NCI-H1105 (cell line): ENCODE data around the gene GNG7.
"Not testable (repeated sequence)": the region's sequence is repeated elsewhere in the genome, so short reads cannot be mapped to it uniquely, and the experiment has no call there.

ENCODE experiments used
- DNase-seq: peaks from one replicate; lab custom pipeline; 2025; lab: John Stamatoyannopoulos, UW

The GNG7 gene

DNA sequence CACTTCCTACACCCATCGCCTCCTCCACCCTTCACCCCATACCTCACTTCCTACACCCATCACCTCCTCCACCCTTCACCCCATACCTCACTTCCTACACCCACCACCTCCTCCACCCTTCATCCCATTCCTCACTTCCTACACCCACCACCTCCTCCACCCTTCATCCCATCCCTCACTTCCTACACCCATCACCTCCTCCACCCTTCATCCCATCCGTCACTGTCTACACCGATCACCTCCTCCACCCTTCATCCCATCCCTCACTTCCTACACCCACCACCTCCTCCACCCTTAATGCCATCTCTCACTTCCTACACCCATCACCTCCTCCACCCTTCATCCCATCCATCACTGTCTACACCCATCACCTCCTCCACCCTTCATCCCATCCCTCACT, 10.7 kb upstream of the GNG7 start:
- not testable (repeated sequence) for DNase-seq

DNA sequence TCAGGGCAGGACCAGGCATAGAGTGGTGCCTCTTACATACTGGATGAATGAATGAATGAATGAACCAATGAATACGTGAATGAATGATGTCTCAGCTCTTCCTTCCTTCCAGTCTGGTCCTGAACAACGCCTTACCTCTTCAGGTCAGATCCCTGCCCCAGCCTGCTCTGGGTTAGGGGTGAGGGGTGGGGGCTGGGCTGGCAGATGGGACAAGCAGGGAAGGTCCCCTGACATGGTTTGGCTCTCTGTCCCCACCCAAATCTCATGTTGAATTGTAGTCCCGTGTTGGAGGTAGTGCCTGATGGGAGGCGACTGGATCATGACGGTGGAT, 9.3 kb upstream of the GNG7 start:
- DNase-seq, result no peak

DNA sequence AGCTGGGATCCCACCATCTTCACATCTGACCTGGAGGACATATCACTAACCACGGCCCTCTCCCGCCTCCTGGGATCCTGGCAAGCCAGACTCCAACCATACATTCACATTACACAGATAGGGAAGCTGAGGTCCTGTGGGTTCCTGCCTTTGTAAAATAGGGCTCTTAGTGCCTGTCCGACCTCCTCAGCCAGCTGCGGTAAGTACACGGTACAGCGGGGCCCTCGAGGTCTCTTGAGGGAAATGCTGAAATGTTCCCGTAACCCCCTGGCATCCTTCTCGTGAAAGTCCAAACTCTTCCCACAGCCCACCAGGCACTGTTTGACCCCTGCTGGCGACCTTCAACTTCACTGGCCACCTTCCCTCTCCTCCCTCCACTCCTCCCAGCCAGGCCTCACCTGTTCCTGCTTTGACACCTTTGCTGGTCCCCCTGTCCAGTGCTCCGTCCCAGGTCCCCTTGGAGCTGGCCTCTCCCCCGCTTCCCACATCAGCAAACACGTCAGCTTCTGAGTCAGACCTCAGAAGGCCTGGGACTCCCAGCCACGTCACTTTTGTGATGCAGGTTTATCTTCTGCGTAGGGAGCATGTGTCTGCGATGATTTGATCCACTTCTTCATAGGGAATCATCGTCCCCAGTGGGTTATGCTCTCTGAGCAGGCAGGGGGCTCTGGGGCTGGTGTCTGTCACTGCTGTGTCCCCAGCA, 8.8 kb upstream of the GNG7 start:
- DNase-seq, result no peak

DNA sequence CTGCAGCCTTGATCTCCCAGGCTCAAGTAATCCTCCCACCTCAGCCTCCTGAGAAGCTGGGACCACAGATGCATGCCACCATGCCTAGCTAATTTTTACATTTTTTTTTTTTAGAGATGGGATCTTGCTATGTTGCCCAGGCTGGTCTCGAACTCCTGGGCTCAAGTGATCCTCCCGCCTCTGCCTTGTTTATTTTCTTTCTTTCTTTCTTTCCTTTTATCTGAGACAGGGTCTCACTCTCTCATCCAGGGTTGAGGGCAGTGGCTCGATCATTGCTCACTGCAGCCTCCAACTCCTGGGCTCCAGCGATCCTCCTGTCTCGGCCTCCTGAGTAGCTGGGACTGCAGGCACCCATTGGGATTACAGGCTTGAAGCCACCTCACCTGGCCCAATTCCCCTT, 3.8 kb upstream of the GNG7 start:
- no peak for DNase-seq

DNA sequence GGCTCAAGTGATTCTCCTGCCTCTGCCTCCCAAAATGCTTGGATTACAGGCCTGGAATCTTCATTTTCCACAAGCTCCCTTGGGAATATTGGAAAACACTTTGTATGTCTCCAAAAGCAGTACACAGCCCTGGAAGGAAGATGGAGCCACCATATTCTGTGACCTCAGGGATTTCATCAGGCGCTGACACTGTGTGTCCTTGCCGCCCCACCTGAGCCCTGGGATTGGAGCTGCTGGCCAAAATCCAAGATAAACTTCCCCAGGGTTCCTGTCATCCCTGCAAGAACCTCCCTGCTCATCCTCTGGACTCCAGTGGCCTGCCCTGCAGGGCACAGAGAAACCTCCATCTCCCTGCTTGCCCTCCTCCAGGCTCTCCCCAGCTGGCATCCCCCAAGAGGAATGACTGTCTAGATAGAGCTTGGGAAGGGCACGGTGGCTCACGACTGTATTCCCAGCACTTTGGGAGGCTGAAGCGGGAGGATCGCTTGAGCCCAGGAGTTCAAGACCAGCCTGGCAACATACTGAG, 1.3 kb upstream of the GNG7 start:
- no peak for DNase-seq

DNA sequence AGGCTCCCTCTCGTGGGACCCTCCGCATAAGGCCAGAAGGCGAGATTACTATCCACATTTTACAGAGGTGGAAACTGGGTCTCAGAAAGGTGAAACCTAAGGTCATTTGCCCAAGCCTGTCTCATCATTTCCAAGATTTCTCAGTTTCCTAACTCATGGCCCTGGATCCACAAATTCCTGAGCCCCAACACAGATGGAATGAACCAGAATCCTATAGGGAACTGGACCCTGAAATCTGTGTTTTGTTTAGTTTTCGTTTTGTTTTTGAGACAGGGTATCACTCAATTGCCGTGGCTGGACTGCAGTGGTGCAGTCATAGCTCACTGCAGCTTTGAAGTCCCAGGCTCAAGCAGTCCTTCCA, 563 bp upstream of the GNG7 start:
- DNase-seq, result no peak

DNA sequence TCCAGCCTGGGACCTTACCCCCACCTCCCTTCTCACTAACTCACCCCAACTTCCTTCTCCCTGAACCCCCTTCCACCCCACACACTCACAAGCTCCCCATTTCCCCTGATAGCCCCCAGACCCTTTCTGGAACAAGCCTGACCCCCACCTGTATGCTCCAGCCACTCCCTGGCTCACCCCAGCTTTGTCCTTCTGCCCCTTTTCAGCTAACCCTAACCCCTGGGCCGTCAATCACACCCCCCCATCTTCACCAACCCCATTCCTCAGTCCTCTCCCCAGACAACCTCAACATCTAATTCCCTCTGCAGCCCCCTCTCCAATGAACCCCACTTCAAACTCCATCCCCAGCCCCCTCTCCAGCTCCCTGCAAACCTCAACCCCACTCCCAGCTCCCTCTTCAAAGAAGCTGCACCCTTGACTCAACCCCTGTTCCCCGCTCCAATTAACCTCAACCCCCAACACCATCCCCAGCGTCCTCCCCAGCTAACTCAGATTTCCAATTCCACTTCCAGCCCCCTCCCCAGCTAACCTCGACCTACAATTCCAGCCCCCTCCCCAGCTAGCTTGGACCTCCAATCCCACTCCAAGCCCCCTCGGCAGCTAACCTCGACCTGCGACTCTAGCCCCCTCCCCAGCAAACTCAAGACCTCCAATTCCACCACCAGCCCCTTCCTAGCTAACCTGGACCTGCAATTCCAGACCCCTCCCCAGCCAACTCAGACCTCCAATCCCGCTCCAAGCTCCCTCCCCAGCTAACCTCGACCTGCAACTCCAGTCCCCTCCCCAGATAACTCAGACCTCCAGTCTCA, 929 bp downstream of the GNG7 start:
- DNase-seq, result no peak

DNA sequence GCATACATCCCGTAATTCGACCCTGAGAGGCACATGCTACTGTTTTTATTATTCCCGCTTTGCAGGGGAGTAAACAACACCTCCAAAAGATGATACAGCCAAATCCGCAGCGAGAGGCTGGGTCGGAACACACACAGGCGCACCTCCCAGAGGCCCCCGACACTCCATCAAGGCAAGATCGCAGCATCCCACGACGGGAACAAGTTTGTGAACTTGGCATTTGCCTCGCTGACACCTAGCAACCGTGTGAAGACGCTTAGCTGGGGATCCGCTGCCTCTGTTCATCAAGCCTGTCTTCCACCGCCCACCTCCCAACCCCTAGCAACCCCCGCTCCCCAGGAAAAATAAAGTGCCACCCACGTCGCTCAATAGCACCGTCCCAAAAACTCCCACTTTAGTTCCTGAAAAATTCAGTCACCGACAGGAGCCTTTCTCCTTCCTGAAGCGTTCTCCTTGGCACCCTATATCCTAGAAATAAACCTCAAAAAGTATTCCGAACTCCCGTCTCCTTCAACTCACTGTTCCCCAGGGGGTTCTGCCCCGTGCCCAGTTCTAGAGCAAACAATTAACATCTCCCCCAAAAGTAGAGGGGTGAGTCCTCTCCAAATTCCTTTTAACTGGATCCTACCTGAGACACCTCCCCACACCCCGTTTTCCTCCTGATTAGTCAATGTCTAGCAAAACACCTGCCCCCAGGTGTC, 1.7 kb downstream of the GNG7 start:
- no peak for DNase-seq

DNA sequence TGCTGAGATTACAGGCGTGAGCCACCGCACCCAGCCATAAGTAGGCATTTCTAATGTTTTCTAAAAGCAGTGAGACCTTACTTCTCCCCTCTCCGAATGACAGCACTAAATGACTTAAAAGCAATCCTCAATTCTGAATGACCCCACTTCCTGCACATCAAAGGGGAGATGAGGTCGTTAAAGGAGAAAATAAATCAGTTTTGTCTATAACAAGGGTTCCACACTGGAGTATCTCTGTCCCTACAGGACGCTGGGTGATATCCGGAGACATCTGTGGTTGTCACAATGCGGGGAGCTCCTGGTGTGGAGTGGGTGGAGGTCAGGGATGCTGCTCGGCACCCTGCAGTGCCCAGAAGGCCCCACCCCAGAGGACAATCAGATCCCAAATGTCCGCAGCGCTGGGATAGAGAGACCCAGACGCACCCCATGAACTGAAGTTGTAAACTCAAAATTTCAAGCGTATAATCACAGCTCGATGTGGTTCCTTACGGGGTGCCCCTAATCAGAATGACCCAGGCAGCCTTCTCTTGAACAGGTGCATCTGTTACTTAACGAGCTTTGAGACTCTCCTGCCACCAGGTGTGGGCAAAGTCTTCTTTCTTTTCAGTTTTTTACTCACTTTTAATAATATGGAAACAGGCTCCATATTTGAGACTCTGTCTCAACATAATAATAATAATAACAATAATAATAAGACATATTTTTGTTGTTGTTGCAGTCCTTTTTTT, 2.9 kb downstream of the GNG7 start:
- DNase-seq, result no peak

DNA sequence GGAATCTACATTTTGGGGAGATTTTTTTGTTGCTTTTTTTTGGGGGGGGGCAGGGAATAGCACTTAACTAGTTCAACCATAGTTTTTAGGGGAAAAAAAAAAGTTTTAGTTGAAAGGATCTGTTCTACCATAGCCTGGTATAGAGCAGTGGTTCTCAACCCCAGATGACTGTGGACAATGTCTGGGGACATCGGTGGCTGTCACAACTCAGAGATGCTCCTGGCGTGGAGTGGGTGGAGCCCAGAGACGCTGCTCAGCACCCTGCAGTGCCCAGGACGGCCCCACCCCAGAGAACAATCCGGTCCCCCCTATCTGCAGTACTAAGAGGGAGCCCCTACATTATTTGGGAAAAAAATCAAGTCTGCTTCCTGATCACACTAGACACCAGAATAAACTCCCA, 8.3 kb downstream of the GNG7 start:
- no peak for DNase-seq

DNA sequence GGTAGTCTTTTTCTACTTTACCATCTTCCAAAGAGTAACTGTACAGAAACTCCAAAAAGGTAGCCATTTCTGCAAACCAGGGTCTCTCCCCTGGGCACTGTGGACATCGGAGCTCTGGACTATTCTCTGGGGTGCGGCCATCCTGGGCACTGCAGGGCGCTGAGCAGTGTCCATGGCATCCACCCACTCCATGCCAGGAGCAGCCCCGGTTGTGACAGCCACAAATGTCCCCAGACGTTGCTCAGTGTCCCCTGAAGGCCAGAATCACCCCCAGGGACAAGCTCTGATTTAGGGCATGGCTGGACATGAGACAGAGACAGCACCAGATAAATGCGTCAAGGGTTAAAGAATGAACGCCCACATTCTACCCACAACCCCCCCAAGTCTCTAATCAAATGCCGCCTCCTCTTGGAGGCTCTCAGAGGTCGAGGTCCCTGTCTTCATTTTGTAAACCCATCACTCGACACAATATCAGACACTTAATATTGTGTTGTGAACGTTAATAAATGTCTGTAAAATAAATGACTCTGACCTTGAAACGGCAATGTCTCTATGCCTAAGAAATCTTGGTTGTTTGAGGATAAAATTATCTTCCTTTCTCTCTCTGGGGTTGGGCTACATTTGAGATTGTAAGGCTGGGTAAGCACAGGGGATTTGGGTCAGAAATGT, 8.9 kb downstream of the GNG7 start:
- DNase-seq, result no peak

DNA sequence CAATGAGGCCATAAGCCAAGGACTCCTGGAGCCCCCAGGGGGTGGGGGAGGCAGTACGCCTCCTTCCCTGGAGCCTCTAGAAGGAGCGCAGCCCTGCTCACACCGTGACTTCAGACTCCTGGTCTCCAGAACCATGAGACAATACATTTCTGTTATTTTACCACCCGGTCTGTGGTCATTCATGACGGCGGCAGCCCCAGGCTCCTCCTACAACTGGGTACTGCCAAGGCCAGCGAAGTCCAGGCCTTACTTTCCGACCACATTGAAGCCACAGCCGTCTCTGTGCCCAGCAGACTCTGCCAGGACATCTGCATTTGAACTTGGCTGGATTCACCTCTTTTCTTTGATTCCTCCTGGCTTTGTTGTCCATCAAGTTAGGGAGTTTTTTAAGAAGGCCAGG, 10.5 kb downstream of the GNG7 start:
- DNase-seq, result no peak

DNA sequence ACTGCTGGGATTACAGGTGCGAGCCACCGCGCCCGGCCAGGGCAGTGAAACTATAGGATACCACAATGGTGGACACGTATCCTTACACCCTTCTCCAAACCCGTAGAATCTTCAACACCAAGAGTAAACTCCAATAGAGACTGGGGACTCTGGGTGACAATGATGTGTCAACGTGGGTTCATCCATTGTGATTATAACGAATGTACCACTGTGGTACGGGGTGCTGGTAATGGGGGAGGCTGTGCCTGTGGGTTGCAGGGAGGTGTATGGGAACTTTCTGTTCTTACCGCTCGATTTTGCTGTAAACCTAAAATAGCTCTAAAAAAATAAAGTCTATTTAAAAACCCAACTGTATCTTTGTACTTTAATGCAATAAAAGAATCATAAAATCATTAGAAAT, 11.6 kb downstream of the GNG7 start:
- no peak for DNase-seq

DNA sequence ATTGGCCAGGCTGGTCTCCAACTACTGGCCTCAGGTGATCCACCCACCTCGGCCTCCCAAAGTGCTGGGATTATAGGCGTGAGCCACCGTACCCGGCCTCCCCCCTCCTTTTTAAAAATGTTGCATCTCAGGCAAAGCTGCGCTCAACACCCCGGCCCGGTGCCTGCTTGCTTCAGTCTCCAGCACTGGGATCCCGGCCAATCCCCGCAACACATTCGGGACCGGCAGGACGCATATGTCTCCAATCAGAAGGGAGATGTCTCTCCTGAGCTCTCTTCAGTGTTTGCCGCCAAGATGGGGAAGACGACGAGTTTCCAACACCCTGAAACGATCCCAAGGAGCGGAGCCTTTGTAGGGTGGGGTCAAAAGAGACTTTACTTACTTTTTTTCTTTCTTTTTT, 16.1 kb downstream of the GNG7 start:
- DNase-seq, result no peak

DNA sequence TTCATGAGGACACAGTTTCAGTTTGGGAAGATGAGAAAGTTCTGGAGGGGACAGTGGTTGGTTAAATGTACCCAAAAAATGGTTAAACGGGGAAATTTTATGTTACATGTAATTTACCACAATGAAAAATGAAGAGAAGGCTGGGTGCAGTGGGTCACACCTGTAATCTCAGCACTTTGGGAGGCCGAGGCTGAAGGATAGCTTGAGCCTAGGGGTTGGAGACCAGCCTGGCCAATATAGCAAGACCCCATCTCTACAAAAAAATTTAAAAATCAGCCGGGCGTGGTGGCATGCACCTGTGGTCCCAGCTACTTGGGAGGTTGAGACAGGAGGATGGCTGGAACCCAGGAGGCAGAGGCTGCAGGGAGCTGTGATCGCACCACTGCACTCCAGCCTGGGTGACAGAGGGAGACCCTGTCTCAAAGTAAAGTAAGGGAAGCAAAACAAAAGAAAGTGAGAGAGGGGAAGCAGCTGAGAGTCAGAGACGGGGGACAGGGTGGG, 17.2 kb downstream of the GNG7 start:
- no peak for DNase-seq

DNA sequence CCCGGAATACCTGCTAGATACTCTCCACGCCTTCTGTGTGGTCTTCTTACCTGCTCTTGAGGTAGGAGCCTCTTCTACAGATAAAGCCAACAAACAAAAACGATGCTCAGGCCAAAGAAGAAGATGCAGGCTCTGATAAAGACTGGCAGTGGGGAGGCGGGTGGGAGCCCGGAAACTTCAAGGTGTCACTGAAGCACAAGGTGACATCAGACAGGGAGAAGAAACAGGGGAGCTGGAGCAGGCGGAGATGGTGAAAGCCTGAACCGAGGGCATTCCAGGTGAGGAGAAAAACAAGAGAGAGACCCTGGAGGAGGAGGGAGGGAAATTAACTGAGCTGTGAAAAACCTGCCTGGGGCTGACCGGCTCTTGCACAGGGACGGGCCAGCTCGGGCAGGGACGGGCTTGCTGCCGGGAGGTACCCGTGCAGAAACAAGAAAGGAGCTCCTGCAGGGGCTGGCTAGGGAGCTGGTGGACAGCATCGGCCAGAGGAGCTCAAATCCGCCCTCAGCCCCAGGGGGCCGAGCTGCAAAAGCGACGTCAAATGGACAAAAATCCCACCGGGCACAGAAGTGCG, 19.0 kb downstream of the GNG7 start:
- DNase-seq, result no peak

DNA sequence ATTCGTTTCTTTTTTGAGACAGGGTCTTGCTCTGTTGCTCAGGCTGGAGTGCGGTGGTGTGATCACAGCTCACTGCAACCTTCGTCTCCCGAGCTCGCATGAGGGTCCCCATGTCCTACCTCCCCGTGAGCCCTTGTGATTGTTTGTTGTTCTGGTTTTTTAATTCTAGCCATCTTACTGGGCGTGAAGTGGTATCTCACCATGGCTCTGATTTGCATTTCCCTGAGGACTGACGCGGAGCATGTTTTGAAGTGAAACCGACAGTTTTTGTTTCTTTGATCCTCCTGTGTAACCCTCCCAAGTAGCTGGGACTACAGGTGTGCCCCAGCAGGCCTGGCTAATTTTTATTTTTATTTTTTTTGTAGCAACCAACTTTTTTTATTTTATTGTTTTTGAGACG, 21.7 kb downstream of the GNG7 start:
- DNase-seq, result no peak

DNA sequence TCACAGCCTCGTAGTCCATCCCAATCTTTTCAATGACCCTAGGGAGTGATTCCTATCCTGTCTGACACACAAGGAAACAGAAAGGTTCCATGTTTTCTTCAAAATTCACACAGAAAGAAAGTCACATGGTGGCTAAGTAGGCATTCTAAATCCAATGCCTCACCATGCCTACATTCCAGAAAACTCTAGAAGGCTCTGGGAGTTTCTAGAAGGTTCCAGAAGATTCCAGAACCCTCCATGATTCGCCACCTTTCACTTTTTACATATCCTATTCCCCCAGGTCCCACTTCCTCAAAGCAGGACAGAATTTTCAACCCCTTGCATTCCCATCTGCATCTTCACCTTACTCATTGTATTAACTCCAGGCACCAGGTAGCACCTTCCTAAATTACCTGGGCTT, 23.1 kb downstream of the GNG7 start:
- DNase-seq, result no peak

DNA sequence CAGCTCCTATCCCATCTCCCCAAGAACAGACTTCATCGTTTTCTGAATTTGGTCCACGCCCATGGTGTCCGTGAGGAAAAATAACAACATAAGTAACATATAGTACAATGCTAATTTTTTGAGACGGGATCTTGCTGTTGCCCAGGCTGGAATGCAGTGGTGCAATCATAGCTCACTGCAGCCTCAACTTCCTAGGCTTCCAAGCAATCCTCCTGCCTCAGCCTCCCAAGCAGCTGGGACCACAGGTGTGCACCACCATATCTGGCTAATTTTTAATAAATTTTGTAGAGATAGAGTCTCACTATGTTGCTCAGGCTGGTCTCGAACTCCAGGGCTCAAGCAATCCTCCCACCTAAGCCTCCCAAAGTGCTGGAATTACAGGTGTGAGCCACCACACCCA, 23.5 kb downstream of the GNG7 start:
- not testable (repeated sequence) for DNase-seq

DNA sequence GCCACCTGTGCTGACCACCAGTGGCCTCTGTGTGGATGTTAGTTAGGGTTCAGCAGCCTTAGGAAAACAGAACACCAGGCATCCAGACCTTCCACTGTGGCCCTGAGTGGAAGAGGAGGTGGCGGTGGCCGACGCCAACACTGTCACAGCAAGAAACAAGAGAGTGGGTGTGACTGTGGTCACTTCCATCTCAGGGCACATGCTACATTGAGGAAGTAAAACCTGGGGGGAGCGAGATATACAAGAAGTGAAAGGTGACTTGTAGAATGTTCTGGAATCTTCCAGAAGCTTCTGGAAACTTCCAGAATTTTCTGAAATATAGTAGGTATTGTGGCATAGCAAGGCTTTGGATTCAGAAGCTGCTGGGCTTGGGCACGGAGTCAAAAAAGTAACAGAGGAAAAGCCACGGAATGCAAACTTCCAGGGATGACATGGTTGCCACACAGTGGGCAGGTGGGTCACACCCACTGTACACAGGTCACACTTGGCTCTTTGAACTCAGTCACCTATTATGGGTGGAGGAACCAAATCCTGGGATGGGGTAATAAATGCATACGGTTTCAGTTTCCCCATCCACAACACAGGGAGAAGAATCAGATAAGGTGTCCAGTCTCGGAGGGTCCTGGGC, 24.3 kb downstream of the GNG7 start:
- DNase-seq, result no peak

DNA sequence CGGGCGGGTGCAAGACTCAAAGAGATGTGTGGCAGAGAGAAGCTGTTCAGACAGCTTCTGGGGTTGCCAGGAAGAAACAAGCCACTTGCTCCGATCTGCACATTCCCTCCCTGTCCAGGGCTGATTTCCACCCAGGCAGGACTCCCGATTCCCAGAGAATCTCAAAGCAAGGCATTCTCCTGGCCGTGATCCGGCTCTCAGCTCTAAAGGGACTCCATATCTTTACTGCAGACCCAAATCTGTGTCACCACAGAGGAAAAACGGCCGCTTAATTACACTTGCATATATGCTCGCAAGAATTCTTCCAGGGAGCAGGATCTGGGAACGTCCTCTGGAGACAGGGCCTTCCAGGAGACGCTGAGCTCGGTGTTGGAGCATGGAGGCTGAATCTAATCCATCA, 25.7 kb downstream of the GNG7 start:
- DNase-seq, result no peak
